T-helper 1 cell (primary cell): ENCODE results near the gene ZNF862.

Experiments
- DNase-seq, 5 donors: peaks; one replicate each; pipeline ENCODE4 v3.0.0-alpha.2; 2012 to 2020

Gene ZNF862

DNA sequence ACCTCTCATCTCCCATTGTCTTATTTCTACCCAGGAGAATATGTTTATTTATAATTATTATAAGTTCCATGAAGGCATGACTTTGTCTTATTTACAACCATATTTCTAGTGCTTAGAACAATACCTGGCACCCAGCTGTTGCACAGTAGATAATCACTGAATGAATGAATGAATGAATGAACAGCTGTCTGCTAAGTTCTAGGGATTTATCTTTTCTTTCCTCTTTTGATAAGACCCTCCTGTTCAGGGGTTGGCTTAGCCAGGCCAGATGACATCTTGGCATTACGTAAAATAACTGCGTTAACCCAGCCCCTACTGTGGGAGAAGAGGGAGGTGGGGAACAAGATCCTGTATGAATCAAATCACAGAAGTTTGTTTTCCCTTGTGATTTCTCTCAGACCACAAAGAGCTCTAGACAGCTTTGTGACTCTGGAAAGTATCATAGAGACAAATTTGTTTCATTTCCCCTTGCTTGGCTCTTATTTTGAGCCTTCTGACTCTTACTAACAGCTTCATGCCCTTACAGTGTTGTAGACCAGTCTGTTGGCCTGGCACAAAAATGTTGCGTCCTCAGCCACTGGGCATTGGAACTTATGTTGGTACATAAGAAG lies 8.4 kb downstream of the ZNF862 start:
- no peak for DNase-seq

DNA sequence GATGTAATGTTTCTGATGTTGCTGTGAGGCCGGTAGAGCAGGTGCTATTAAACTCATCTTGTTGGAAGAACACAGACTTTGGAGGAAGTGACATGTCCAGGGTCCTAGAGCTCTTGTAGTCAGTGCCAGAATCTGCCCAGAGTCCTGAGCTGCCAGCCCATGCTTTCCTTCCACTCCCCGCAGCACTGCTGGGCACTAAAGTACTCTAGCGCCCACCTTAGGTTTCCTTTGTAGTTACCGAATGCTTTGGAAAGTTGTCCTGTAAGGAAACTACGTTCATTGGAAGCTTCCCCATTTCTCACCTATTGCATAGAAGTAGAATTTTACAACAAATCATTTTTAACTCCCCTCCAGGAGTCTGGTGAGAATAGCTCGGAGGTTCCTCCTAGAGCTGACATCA lies 11.0 kb downstream of the ZNF862 start:
- DNase-seq = no peak

DNA sequence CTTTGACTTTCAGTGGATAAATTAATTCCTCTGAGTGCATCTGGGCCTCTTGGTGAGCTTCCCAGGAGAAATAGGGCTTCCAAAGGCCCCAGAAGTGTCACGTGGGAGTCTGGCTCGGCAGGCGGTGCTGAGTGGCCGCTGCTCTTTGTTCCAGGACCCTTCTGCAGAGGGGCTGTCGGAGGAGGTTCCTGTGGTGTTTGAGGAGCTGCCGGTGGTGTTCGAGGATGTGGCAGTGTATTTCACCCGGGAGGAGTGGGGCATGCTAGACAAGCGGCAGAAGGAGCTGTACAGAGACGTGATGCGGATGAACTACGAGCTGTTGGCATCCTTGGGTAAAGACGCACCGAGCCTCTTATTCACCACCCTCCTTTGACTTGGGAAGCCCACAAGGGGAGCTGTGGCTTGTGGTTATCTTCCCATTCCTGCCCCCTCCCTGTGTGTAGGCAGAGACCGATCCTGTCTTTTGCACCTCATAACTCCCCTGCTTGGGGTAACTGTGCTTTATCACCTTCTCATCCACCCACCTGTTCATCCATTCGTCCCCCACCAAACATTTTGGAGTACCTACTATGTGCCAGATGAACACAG lies 11.9 kb downstream of the ZNF862 start:
- DNase-seq = no peak

DNA sequence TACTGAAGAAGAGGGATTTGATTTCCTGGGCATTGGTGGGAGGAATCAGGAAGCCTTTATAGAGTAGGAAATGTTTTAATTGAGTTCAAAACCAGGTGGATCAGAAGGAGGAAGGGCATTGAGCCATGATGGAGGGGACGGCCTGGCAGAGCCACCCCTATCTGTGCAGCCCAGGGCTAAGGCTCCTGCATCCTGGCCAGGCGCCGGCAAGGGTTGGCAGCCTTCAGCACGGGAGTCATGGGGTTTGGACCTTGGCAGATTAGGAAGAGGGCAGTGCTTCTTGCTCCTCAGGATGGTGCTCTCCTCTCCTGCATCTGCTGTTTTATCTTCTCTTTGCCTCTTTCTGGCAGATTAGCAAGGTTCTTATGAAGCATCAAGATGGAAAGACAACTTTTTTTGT lies 12.5 kb downstream of the ZNF862 start:
- no peak for DNase-seq

DNA sequence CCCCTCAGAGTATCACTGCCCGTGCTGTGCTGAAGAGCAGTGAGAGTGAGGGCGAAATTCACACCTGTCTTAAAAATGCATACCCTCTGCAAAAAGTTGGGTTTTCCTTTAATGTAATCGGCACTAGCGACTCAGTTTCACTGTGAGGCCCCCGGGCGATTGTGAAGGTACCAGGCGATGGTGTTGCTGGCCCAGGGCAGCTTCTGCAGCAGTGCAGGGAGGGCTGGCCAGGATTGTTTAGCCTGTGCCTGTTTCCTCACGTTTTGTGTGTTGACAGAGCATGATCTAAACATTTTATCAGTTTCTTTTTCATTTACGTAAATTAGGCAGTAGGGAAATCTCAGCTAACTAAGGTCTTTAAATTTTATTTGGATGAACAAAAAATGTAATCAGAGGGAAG lies 13.3 kb downstream of the ZNF862 start:
- DNase-seq = no peak

DNA sequence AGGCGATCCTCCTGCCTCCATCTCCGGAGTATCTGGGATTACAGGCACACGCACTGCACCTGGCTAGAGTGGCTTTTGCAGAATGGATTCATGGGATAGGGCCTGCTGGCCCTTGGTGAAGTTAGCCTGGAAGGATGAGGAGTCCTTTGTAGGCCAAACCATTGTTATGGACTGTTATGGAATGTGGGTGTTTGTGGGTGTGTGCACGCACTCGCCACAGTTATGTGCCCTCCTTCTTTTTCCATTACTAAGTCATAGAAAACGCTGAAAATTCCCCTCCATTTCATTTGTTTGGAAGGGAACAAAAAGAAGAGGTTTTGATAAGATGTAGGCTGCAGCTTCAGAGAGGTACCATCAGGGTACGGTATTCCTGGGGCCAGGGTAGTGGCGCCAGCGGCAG lies 15.0 kb downstream of the ZNF862 start:
- DNase-seq = no peak

DNA sequence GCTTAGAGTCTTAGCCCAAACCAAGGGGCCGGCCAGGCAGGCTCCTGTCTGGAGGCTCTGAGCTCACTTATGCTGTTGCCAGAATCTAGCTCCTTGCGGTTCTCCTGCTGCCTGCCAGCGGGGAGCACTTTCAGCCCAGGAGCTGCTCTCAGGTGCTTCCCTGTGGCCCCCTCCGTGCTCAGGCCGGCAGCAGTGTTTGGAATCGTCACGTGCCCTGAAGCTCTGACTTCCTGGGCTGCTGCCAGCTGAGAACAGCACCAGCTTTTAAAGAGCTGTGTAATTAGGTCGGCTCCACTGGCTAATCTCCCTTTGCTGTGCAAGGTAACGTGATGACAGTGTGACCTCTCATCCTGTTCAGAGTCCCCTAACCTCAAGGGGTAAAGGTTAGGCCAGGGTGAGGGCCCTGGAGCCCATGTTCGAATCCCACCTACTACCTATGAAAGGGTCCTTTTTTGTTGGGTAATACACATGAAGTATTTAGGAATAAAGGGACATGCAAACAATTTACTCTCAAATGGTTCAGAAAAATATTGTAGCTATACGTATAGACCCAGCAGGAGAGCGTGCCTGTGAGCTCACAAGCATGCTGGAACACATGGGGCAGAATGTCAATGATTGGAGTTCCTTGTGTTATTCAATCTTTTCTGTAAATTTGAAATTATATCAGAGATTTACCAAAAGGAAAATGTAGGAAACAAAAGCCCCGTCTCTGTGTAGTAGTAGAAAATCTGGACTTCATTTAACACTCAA lies 16.6 kb downstream of the ZNF862 start:
- DNase-seq = peak in 1 of 5 donors; percentile 32

DNA sequence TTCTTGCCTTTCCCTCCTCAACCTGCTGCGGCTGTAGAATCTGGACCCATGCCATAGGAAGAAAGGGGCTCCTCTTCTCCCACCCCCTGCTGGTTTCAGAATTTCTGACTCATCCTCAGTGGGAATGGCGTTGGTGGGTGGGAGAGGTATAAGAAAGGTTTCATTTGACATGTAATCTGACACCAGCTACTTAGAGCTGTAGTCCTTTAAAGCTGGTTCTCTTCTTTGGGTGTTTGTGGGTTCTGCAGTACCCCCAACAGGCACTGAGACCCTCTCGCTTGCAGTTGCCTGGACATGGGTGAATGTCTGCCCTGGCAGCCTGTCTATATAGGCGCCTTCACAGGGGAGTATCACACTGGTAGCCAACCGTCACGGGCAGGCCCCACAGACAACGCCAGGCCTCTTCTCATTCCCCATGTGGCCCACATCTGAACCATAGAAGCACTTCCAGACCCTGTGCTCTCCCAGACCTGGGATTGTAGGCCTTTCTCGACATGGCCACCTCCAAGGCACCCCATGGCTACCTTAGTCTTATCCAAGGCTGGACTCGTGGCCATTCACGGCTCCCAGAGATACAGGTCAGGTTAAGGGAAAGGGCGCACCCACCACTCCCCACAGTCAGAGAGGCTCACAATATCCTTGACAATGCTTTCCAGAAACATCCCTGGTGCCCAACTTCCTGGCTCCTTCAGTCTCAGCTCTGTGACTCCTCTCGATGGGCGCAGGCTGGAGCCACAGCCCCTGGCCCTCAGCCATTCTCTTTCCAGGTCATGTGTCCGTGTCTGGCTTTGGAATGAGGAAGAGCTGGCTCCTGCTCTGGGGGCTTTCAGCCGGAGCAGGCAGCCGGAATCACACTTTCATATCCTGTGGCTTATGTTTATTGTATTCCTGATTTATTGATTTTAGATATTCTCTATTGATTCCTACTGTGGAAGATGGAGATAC lies 17.5 kb downstream of the ZNF862 start:
- no peak for DNase-seq

DNA sequence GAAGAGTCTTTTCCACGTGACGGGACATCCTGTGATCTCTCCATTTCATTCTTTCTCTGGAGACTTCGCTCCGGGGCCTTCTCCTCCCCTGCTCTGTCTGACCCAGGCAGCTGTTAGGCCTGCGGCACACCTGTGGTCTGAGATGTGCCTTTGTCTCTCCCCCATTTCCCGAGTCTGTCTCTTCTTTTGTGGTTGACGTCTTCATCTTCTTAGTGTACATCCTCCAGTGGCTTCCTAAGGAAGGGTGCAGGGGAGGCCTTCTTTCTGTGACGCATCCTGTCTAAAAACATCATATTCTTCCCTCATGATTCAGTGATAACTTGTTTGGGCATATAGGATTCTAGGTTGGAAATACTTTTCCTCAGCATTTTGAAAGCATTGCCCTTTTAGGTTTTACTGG lies 18.4 kb downstream of the ZNF862 start:
- peak in 2 of 5 donors; percentile 22 to 50 for DNase-seq

DNA sequence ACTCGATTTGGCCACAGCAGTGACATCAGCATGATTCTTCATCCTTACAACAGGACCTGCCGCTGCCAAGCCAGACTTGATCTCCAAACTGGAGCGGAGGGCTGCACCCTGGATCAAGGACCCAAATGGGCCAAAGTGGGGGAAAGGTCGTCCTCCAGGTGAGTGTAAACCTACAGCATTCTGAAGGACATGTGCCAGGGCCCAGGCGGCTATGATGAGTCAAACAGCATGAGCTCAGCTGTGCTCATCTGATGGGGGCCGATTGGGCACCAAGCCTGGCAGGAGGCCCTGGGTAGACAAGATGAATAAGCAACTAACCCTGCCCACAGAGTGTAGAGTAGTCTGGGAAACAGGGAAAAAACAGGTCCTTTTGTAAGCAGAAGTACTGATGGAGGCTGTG lies 21.2 kb downstream of the ZNF862 start:
- no peak for DNase-seq

DNA sequence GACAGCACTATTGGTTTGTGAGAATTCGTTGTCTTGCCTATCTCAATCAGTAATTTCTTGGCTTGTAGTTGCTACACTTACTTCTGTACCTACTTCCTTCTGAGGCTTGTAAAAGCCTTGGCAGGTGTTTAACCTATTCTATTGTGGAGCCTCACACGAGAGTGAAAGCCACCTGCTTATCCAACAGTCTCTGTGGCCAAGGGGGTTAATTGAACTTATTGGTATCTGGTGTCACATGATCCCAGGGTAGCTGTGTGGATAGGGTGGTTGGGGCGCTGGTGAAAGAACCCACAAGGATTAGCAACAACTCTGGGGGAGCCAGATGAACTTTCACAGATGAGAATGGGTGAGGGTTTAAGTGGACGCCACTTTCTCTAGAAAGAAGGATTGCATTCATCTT lies 21.7 kb downstream of the ZNF862 start:
- no peak for DNase-seq

DNA sequence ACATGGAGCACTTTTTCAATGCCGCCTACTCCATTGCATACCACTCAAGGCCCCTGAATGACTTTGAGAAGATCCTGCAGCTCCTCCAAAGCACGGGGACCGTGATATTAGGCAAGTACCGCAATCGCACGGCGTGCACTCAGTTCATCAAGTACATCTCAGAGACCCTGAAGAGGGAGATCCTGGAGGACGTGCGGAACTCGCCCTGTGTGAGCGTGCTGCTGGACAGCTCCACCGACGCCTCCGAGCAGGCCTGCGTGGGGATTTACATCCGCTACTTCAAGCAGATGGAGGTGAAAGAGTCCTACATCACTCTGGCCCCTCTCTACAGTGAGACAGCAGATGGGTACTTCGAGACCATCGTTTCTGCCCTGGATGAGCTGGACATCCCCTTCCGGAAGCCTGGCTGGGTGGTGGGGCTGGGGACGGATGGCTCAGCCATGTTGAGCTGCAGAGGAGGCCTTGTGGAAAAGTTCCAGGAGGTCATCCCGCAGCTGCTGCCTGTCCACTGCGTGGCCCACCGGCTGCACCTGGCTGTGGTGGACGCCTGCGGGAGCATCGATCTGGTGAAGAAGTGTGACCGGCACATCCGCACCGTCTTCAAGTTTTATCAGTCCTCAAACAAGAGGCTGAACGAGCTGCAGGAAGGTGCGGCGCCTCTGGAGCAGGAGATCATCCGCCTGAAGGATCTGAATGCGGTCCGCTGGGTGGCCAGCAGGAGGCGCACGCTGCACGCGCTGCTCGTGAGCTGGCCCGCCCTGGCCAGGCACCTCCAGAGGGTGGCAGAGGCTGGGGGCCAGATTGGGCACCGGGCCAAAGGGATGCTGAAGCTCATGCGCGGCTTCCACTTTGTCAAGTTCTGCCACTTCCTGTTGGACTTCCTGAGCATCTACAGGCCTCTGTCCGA lies 22.9 kb downstream of the ZNF862 start:
- DNase-seq = no peak

DNA sequence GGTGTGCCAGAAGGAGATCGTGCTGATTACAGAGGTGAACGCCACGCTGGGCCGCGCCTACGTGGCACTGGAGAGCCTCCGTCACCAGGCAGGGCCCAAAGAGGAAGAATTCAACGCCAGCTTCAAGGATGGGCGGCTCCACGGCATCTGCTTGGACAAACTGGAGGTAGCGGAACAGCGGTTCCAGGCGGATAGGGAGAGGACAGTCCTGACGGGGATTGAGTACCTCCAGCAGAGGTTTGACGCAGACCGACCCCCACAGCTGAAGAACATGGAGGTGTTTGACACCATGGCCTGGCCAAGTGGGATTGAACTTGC lies 23.5 kb downstream of the ZNF862 start:
- no peak for DNase-seq

DNA sequence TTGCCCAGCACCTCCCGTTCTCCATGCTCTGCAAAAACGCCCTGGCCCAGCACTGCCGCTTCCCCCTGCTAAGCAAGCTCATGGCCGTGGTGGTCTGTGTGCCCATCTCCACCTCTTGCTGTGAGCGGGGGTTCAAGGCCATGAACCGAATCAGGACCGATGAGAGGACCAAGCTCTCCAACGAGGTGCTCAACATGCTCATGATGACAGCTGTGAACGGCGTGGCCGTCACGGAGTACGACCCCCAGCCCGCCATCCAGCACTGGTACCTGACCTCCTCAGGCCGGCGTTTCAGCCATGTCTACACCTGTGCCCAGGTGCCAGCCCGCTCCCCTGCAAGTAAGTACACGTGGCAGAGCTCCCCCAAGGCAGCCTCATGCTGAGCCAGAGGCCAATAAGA lies 24.0 kb downstream of the ZNF862 start:
- no peak for DNase-seq

DNA sequence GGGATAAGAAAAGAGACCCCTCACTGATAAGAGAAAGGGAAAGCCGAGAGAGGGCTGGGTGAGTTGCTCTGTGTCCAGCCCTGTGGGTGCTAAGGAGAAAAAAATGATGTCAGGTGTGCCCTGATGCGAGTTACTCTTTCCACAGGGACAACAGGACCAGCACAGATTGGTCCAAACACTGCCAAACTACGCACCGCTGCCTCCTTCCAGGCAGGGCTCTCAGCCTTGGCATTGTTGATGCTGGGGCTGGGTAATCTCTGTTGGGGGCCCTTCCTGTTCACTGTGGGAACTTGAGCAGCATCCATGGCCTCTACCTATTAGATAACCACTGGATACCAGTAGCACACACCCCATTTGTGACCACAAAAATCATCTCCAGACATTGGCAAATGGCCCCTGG lies 25.3 kb downstream of the ZNF862 start:
- no peak for DNase-seq

DNA sequence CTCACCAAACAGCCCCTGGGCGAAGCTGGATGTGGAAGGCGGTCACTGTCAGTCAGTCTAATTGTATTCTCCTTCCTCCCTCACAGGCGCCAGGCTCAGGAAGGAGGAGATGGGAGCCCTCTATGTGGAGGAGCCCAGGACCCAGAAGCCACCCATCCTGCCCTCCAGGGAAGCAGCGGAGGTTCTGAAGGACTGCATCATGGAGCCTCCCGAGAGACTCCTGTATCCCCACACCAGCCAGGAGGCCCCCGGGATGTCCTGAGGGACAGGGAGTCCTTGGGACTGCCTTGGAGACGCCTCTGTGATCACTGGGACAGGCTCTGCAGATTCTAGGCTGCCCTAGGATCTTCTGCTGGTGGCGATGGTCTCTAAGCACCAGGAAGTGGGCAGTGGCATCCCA lies 25.8 kb downstream of the ZNF862 start:
- no peak for DNase-seq

DNA sequence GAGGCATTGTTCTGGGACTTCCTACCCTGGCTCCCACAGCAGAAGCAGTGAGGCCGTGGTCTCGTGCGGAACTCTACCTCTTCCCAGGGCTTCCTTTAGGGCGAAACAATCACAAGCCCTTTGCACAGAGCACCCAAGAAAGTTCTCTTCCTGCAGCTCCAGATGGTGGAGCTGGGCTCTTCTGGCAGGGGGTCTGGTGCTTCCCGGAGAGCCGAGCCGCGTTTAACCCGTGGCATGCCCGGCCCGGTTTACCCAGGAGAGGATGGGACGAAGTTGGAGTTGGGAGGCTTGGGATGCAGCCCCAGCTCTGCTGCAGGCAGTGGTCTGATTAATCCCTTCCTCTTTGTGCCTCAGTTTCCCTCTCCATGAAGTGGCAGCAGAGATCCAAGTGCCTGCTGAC lies 26.6 kb downstream of the ZNF862 start:
- no peak for DNase-seq

DNA sequence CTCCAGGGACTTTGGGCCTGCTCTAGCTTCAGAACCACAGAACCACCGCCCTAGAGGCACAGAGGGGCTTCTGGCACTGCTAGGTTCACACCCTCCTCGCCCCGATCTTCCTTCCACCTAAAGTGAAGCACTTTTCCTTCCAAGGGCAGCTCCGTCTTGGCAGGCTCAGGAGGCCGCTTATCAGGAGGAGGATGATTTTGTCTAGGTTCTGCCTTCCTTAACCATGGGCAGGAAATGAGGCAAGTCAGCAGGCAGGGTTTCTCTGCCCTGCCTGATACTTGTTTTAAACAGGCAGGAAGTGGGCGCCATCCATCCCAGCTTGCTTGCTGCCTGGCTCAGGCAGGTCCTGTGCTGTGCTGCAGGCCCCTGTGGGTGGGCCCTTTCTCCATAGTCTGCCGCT lies 27.3 kb downstream of the ZNF862 start:
- peak in 4 of 5 donors; percentile 31 to 90 (median 50) for DNase-seq

DNA sequence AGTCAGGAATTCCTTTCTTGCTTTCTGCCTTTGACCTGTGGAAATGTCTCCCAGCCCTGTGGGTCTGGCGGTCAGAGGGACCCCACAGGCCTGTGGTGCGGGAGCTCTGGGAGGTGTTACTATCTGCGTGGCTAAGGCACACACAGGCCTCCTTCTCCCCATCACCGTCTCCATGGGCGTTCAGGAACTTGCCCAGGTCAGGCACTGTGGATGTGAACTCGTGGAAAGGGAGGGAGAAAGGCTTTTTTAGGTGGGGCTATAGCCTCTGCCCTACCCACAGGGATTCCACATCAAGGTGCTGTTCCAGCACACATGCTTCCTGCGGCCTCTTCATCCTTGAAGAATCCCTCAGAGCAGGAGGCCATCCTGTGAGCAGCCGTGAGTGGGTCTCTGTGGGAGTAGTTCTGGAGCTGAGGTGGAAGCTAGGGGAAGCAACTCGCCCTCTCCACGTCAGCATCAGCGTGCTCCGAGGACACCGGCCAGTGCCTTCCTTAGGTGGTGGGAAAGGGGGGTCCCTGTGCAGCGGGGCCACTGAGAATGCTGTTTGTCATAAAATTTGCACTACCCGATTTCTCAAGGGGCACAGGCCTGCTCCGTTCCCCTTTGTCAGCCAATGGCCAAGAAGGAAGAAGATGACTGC lies 28.1 kb downstream of the ZNF862 start:
- DNase-seq = no peak

DNA sequence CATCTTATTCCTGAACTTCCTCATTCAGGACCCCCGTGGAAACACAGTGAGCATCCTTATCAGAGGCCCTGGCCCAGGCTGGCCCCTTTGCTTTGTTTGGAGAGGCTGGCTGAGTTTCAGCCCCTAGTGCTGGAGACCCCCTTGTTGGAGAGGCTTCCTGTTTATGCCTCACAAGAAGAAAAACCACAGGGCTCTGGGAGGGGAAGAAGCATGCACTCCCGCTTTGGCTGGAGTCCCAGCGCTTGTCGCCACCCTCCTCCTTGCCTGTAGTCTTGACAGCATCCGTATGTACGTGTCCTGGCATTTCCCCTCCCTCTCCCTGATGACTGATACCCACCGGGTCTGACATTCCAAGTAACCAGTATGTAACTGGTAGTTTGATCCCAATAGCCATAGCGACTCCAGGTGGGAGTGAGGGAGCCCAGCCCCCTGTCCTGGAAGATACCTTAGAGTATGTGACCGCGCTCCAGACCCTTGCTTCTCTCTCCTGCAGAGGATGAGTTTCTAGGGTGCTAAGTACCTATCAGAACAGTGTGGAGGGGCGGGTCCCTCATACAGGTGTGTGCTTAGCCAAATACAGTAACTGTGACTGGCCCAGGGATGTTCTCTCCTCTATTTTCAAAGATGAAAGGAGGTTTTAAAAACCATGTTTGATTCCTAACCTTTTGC lies 28.7 kb downstream of the ZNF862 start:
- DNase-seq = no peak
